NB4 (cell line): ENCODE measurements around the gene ADAMTS2.

Source experiments
- POLR2A ChIP-seq: IDR thresholded peaks from 2 replicates; pipeline ENCODE4 v1.6.1; 2011; ENCODE audit warnings: mild to moderate bottlenecking; ENCODE audit not compliant: insufficient read length; ENCODE audit errors: extremely low read depth
- TF ChIP-seq, protein P1 (sequence below): IDR thresholded peaks from one replicate; pipeline ENCODE4 v1.5.1; 2012; ENCODE audit warnings: low read depth, low read length

DNA sequence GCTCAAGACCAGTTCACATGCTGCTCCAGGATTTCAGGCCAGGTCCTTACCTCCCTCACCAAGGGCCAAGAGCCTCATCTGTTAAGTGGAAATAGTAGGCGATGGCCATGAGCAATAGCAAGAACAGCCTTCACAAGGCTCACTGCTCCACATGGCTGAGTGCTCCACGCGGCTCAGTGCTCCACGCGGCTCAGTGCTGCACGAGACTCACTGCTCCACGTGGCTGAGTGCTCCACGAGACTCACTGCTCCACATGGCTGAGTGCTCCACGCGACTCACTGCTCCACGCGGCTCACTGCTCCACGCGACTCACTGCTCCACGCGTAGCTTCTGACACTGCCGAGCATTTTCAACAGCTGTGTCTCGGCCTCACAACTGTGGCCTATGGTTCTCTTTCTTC lies 36.4 kb upstream of the ADAMTS2 start:
- TF ChIP-seq POLR2A, result no peak
- TF ChIP-seq, protein P1, sequence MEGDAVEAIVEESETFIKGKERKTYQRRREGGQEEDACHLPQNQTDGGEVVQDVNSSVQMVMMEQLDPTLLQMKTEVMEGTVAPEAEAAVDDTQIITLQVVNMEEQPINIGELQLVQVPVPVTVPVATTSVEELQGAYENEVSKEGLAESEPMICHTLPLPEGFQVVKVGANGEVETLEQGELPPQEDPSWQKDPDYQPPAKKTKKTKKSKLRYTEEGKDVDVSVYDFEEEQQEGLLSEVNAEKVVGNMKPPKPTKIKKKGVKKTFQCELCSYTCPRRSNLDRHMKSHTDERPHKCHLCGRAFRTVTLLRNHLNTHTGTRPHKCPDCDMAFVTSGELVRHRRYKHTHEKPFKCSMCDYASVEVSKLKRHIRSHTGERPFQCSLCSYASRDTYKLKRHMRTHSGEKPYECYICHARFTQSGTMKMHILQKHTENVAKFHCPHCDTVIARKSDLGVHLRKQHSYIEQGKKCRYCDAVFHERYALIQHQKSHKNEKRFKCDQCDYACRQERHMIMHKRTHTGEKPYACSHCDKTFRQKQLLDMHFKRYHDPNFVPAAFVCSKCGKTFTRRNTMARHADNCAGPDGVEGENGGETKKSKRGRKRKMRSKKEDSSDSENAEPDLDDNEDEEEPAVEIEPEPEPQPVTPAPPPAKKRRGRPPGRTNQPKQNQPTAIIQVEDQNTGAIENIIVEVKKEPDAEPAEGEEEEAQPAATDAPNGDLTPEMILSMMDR, result no peak
